Esophagus squamous epithelium (tissue), 5 donors: Measurements from ENCODE around the gene HMGXB4. TPM values are rescaled to one million over a fixed set of nuclear protein-coding genes. Genes with fewer than 3 reads are reported as not detected.
A peak's percentile ranks its signal among the peaks of the same experiment; 100 is the strongest.

ENCODE experiments used
- DNase-seq: peaks from one replicate; lab custom pipeline; 2025; lab: John Stamatoyannopoulos, UW
- H3K27ac ChIP-seq, 4 donors: fragments of 200-600 bp; sonication (generic); one replicate each; pipeline ENCODE4 v1.5.1; 2016 to 2019; ENCODE audit warnings: mild to moderate bottlenecking in 1 of 4
- H3K27me3 ChIP-seq, 4 donors: fragments of 200-600 bp; sonication (generic); 1 replicate in 3 of 4; 2 replicates in 1 of 4; pipeline versions ENCODE4 v1.5.1 to v1.6.0; 2017 to 2021; ENCODE audit warnings: antibody characterized with exemption in 1 of 4
- H3K36me3 ChIP-seq, 3 donors: fragments of 200-600 bp; sonication (generic); one replicate each; pipeline ENCODE4 v1.5.1; 2016 to 2019
- H3K4me1 ChIP-seq, 3 donors: fragments of 200-600 bp; sonication (generic); one replicate each; pipeline ENCODE4 v1.5.1; 2017 to 2019
- H3K4me3 ChIP-seq, 4 donors: fragments of 200-600 bp; sonication (generic); 1 replicate in 3 of 4; 2 replicates in 1 of 4; pipeline ENCODE4 v1.5.1; 2016 to 2019; ENCODE audit warnings: mild to moderate bottlenecking in 2 of 4, moderate library complexity in 1 of 4
- H3K9me3 ChIP-seq, 3 donors: fragments of 200-600 bp; sonication (generic); one replicate each; pipeline ENCODE4 v1.5.1; 2016 to 2019
- CTCF ChIP-seq, 6 experiments: fragments of 450-650 bp in 4 of 6; fragments of 200-600 bp in 2 of 6; sonication (generic) in 2 of 6; IDR thresholded peaks; one replicate each; pipeline ENCODE4 v1.5.1; 2016 to 2019; ENCODE audit warnings: antibody characterized with exemption in 6 of 6, mild to moderate bottlenecking in 4 of 6, moderate library complexity in 4 of 6
- POLR2A ChIP-seq, 4 donors: fragments of 450-650 bp; IDR thresholded peaks; one replicate each; pipeline ENCODE4 v1.6.1; 2017; ENCODE audit warnings: antibody characterized with exemption in 4 of 4, mild to moderate bottlenecking in 4 of 4, moderate library complexity in 3 of 4
- WGBS, 2 donors: methylation state at CpG; one replicate each; pipeline ENCODE4 v1.1.5; 2018; 5-methylcytosine and 5-hydroxymethylcytosine counted together
- intact Hi-C: fragments of 100-400 bp; cut with DNase I; formaldehyde crosslinking; loops from one replicate; pipeline ENCODE4 v1.15.0; 2022
- total RNA-seq, 4 donors: library from RNA; depleted of rRNA; stranded (reverse); fragments of >200 nt; gene quantifications; one replicate each; pipeline ENCODE4 v1.1.0, GENCODE V29; 2016
- donor health status: DM: yes; HTN: yes; CAD: no.

Gene HMGXB4
- total RNA-seq, 4 donors from 2014 or later: 10.2 to 20.1 (median 13.5) TPM

- H3K27me3 ChIP-seq: no peaks in the 10 kb centered on the region
- H3K27ac ChIP-seq: peak overlapping the region in 1 of 4 donors; percentile 72
- no peak overlapping the region for H3K4me3 ChIP-seq
- 73 to 76% methylated on average over 12 of the region's 12 CpGs for WGBS, 2 donors
- intact Hi-C loops: no loop called here
- TF ChIP-seq CTCF (IDR thresholded peaks at IDR 0.05) (peak in 1 of 6 experiments; percentile 16), POLR2A (IDR thresholded peaks at IDR 0.05) (no peak)
- peaks cover 8 to 18% (median 14%) of the 10 kb centered on the region in 3 donors for H3K4me1 ChIP-seq
- DNase-seq: no peak
- H3K9me3 ChIP-seq: no peaks in the 10 kb centered on the region
- peaks cover 20 to 100% (median 47%) of the 10 kb centered on the region in 3 donors for H3K36me3 ChIP-seq
Measured at GRCh38 chr22:35329114-35329847, 72.0 kb downstream of the HMGXB4 start.

GRCh38 chr22:35330258-35330861 is 73.1 kb downstream of the HMGXB4 start:
- Histone ChIP-seq H3K4me1 (peaks cover 8 to 18% (median 14%) of the 10 kb centered on the region in 3 donors), H3K36me3 (peaks cover 16 to 100% (median 49%) of the 10 kb centered on the region in 3 donors), H3K27me3 (no peaks in the 10 kb centered on the region), H3K9me3 (no peaks in the 10 kb centered on the region), H3K27ac (peak overlapping the region; percentile 38 to 77 (median 70)), H3K4me3 (no peak overlapping the region)
- no peak for DNase-seq
- intact Hi-C loops: no loop called here
- WGBS, 2 donors: 18 to 30% methylated on average over 16 of the region's 16 CpGs
- no peak for TF ChIP-seq CTCF (IDR thresholded peaks at IDR 0.05)
- TF ChIP-seq POLR2A (IDR thresholded peaks at IDR 0.05): no peak

- DNase-seq: no peak
- H3K36me3 ChIP-seq: peaks cover 29 to 100% (median 50%) of the 10 kb centered on the region in 3 donors
- WGBS, 2 donors: 77 to 85% methylated on average over 6 of the region's 6 CpGs
- H3K27ac ChIP-seq: no peak overlapping the region
- no peaks in the 10 kb centered on the region for H3K9me3 ChIP-seq
- TF ChIP-seq POLR2A (IDR thresholded peaks at IDR 0.05) (no peak), CTCF (IDR thresholded peaks at IDR 0.05) (no peak)
- intact Hi-C loops: no loop called here
- no peaks in the 10 kb centered on the region for H3K27me3 ChIP-seq
- peaks cover 8 to 18% (median 14%) of the 10 kb centered on the region in 3 donors for H3K4me1 ChIP-seq
- H3K4me3 ChIP-seq: no peak overlapping the region
Measured at GRCh38 chr22:35332278-35332677, 75.0 kb downstream of the HMGXB4 start.

GRCh38 chr22:35333220-35333619 is 75.9 kb downstream of the HMGXB4 start:
- DNase-seq: no peak
- WGBS, 2 donors: 93% methylated on average over 3 to 6 of the region's 7 CpGs
- Histone ChIP-seq H3K36me3 (peaks cover 29 to 100% (median 46%) of the 10 kb centered on the region in 3 donors), H3K4me1 (peaks cover 8 to 18% (median 14%) of the 10 kb centered on the region in 3 donors), H3K27me3 (no peaks in the 10 kb centered on the region), H3K9me3 (no peaks in the 10 kb centered on the region), H3K4me3 (no peak overlapping the region), H3K27ac (no peak overlapping the region)
- TF ChIP-seq CTCF (IDR thresholded peaks at IDR 0.05) (no peak), POLR2A (IDR thresholded peaks at IDR 0.05) (no peak)
- intact Hi-C loops: no loop called here

GRCh38 chr22:35334004-35334403 is 76.7 kb downstream of the HMGXB4 start:
- Histone ChIP-seq H3K27ac (no peak overlapping the region), H3K9me3 (no peaks in the 10 kb centered on the region), H3K4me3 (no peak overlapping the region), H3K4me1 (peaks cover 8 to 18% (median 14%) of the 10 kb centered on the region in 3 donors), H3K36me3 (peaks cover 29 to 100% (median 46%) of the 10 kb centered on the region in 3 donors), H3K27me3 (no peaks in the 10 kb centered on the region)
- TF ChIP-seq CTCF (IDR thresholded peaks at IDR 0.05) (no peak), POLR2A (IDR thresholded peaks at IDR 0.05) (no peak)
- DNase-seq: no peak
- intact Hi-C loops: no loop called here
- 38 to 51% methylated on average over 1 to 6 of the region's 9 CpGs for WGBS, 2 donors
